Bronchial epithelial cell (primary cell): ENCODE data around the gene GPR137. TPM values are rescaled to one million over a fixed set of nuclear protein-coding genes. Genes with fewer than 3 reads are reported as not detected.

Source experiments
- DNase-seq: peaks from one replicate; pipeline ENCODE4 v3.0.0-alpha.2; 2010; ENCODE audit warnings: low read depth
- FAIRE-seq: peaks from 2 replicates; lab custom pipeline; 2011; peaks lifted over from hg19 to GRCh38; lab: Jason Lieb, UNC
- H3K27me3 ChIP-seq: 2 replicates; pipeline ENCODE4 v1.5.1; 2011; ENCODE audit warnings: low read length; ENCODE audit not compliant: control insufficient read depth, insufficient read depth
- H3K36me3 ChIP-seq: 2 replicates; pipeline ENCODE4 v1.5.1; 2011; ENCODE audit warnings: low read length; ENCODE audit not compliant: control insufficient read depth, insufficient read depth
- H3K4me3 ChIP-seq: 2 replicates; pipeline ENCODE4 v1.5.1; 2011; ENCODE audit warnings: mild to moderate bottlenecking, low read depth, low read length, control low read depth
- total RNA-seq: library from RNA; depleted of rRNA; stranded (reverse); fragments of >200 nt; gene quantifications from 2 replicates; pipeline ENCODE4 v1.2.1, GENCODE V29; 2014
- TF ChIP-seq, protein P1 (sequence below): IDR thresholded peaks from 2 replicates; pipeline ENCODE4 v1.5.1; 2011; ENCODE audit warnings: mild to moderate bottlenecking, moderate library complexity, low read length, control low read depth, inconsistent platforms; ENCODE audit not compliant: insufficient read depth, severe bottlenecking

Gene GPR137
- total RNA-seq, 1 donor from 2014 or later: 2.9 TPM

DNA sequence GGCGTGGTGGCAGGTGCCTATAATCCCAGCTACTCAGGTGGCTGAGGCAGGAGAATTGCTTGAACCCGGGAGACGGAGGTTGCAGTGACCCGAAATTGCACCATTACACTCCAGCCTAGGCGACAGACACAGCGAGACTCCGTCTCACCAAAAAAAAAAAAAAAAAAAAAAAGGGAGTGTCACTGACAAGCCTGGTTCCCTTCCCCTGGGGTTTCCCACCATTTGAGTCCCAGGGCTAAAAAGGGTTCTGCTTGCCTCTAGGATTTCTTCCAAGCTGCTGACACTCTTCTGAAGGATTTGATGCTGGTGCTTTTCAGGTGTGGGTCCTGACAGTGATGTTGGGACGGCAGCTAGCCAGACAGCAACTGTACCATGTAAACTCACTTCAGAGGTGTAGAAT lies 53.1 kb downstream of the GPR137 start:
- DNase-seq (no peak), FAIRE-seq (no peak)
- Histone ChIP-seq H3K4me3 (no peak overlapping the region), H3K36me3 (no peaks in the 10 kb centered on the region), H3K27me3 (no peaks in the 10 kb centered on the region)
- TF ChIP-seq, protein P1, sequence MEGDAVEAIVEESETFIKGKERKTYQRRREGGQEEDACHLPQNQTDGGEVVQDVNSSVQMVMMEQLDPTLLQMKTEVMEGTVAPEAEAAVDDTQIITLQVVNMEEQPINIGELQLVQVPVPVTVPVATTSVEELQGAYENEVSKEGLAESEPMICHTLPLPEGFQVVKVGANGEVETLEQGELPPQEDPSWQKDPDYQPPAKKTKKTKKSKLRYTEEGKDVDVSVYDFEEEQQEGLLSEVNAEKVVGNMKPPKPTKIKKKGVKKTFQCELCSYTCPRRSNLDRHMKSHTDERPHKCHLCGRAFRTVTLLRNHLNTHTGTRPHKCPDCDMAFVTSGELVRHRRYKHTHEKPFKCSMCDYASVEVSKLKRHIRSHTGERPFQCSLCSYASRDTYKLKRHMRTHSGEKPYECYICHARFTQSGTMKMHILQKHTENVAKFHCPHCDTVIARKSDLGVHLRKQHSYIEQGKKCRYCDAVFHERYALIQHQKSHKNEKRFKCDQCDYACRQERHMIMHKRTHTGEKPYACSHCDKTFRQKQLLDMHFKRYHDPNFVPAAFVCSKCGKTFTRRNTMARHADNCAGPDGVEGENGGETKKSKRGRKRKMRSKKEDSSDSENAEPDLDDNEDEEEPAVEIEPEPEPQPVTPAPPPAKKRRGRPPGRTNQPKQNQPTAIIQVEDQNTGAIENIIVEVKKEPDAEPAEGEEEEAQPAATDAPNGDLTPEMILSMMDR: no peak

Other genes with a start within 250 kb of the GPR137 start
- gene FLRT1, start 249.9 kb upstream of the GPR137 start, total RNA-seq: 0.26 and 1.5 TPM in 2 replicates
- gene MACROD1, start 119.7 kb upstream of the GPR137 start, total RNA-seq: 17.9 and 21.4 TPM in 2 replicates
- gene STIP1, start 99.7 kb upstream of the GPR137 start, total RNA-seq: 102 and 103 TPM in 2 replicates
- 0.51 and 0.53 TPM in 2 replicates for gene FERMT3, start 79.1 kb upstream of the GPR137 start, total RNA-seq
- gene TRPT1, start 59.7 kb upstream of the GPR137 start, total RNA-seq: 17.9 and 24.5 TPM in 2 replicates
- gene NUDT22, start 59.6 kb upstream of the GPR137 start, total RNA-seq: 57.9 and 75.0 TPM in 2 replicates
- gene DNAJC4, start 55.3 kb upstream of the GPR137 start, total RNA-seq: 3.4 and 10.1 TPM in 2 replicates
- 6.7 and 12.4 TPM in 2 replicates for gene VEGFB, start 51.3 kb upstream of the GPR137 start, total RNA-seq
- 45.0 and 91.1 TPM in 2 replicates for gene FKBP2, start 44.8 kb upstream of the GPR137 start, total RNA-seq
- gene PPP1R14B, start 38.9 kb upstream of the GPR137 start, total RNA-seq: 392 and 481 TPM in 2 replicates
- gene PLCB3, start 34.3 kb upstream of the GPR137 start, total RNA-seq: 20.8 and 33.3 TPM in 2 replicates
- gene BAD, start 1.2 kb upstream of the GPR137 start, total RNA-seq: 63.4 and 74.2 TPM in 2 replicates
- gene KCNK4, start 5.5 kb downstream of the GPR137 start, total RNA-seq: under 0.01 TPM in 1 of 2 replicates, not detected in the other
- 0.26 TPM in 1 of 2 replicates, not detected in the other for gene CATSPERZ, start 14.5 kb downstream of the GPR137 start, total RNA-seq
- 76.9 and 139 TPM in 2 replicates for gene ESRRA, start 19.7 kb downstream of the GPR137 start, total RNA-seq
- gene TRMT112, start 31.7 kb downstream of the GPR137 start, total RNA-seq: 355 and 587 TPM in 2 replicates
- gene PRDX5, start 32.3 kb downstream of the GPR137 start, total RNA-seq: 649 and 769 TPM in 2 replicates
- 2.9 TPM in 2 replicates for gene CCDC88B, start 54.4 kb downstream of the GPR137 start, total RNA-seq
- 39.7 and 59.5 TPM in 2 replicates for gene RPS6KA4, start 73.3 kb downstream of the GPR137 start, total RNA-seq